ENCODE measurements around the gene RNU5B-1.

GRCh38 chr15:65344914-65345275 lies 40.4 kb downstream of the RNU5B-1 start:
- TF ChIP-seq, protein P1, sequence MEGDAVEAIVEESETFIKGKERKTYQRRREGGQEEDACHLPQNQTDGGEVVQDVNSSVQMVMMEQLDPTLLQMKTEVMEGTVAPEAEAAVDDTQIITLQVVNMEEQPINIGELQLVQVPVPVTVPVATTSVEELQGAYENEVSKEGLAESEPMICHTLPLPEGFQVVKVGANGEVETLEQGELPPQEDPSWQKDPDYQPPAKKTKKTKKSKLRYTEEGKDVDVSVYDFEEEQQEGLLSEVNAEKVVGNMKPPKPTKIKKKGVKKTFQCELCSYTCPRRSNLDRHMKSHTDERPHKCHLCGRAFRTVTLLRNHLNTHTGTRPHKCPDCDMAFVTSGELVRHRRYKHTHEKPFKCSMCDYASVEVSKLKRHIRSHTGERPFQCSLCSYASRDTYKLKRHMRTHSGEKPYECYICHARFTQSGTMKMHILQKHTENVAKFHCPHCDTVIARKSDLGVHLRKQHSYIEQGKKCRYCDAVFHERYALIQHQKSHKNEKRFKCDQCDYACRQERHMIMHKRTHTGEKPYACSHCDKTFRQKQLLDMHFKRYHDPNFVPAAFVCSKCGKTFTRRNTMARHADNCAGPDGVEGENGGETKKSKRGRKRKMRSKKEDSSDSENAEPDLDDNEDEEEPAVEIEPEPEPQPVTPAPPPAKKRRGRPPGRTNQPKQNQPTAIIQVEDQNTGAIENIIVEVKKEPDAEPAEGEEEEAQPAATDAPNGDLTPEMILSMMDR (IDR thresholded peaks at IDR 0.05), result no peak
- TF ChIP-seq POLR2A (IDR thresholded peaks at IDR 0.05), result no peak

All from testis (tissue), 2 donors.